ENCODE measurements around the gene UBAC1.

UBAC1 gene

DNA sequence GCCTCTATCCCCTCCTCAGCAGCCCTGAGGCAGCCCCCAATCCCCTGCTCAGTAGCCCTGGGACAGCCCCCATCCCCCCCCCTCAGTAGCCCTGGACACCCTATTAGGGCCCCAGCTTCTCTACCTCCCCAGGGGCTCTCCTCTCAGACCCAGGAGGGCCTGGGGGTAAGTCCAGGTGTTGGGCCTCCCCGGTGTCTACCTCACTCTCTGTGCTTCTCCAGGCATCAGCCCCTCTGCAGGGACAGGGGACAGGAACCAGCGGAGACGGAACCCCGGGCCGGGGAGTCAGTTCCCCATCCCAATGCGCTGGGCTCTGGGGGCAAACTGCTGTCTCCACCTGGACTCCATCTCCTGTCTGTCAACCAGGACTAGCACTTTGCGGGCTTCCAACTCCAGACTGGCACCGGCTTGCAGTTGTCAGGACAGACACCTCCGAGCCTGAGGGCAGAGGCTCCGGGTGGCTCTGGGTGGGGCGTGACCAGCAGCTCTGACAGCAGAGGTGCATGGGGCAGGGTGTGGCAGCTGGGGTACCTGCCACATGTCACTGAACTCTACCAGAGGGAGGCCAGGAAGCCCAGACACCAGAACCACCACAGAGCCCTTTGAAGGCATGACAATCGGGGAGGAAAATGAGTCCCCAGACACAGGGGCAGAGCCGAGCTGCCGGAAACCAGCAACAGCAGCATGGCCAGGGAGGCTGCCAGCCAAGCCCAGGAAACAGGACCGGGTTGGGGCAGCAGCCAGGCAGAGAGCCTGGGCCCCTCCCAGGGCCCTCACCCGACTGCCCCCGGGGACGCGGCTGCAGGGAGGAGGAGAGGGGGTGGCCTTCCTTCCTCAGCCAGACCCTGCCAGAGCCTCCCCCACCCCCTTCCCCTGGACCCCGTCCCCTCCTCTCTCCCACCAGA lies 17.7 kb upstream of the UBAC1 start:
- no peaks in the 10 kb centered on the region for H3K36me3 ChIP-seq (ENCODE audit: insufficient read depth, low read length)
- peak overlapping the region; percentile 76 for H3K4me3 ChIP-seq (ENCODE audit: low read length, poor library complexity, severe bottlenecking)
- peak overlapping the region; percentile 80 for H3K4me2 ChIP-seq (ENCODE audit: low read depth, low read length, poor library complexity, severe bottlenecking)
- peaks cover 51% of the 10 kb centered on the region for H3K4me1 ChIP-seq (ENCODE audit: insufficient read depth, low read length, poor library complexity, severe bottlenecking)
- no peak overlapping the region; the same call in 1 of the 2 replicates for H2AFZ ChIP-seq (ENCODE audit: low read length)
- H3K9ac ChIP-seq (ENCODE audit: low read depth, low read length, poor library complexity, severe bottlenecking), result peak overlapping the region; percentile 80
- H4K20me1 ChIP-seq (ENCODE audit: insufficient read depth, low read length, poor library complexity, severe bottlenecking), result no peaks in the 10 kb centered on the region
- H3K79me2 ChIP-seq (ENCODE audit: insufficient read depth, low read length), result peaks cover 16% of the 10 kb centered on the region
- TF ChIP-seq, protein P1, sequence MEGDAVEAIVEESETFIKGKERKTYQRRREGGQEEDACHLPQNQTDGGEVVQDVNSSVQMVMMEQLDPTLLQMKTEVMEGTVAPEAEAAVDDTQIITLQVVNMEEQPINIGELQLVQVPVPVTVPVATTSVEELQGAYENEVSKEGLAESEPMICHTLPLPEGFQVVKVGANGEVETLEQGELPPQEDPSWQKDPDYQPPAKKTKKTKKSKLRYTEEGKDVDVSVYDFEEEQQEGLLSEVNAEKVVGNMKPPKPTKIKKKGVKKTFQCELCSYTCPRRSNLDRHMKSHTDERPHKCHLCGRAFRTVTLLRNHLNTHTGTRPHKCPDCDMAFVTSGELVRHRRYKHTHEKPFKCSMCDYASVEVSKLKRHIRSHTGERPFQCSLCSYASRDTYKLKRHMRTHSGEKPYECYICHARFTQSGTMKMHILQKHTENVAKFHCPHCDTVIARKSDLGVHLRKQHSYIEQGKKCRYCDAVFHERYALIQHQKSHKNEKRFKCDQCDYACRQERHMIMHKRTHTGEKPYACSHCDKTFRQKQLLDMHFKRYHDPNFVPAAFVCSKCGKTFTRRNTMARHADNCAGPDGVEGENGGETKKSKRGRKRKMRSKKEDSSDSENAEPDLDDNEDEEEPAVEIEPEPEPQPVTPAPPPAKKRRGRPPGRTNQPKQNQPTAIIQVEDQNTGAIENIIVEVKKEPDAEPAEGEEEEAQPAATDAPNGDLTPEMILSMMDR (conservative IDR thresholded peaks at IDR 0.05; ENCODE audit: low read length), result no peak
- no peak for TF ChIP-seq EZH2phosphoT487 (IDR thresholded peaks at IDR 0.05; ENCODE audit: borderline replicate concordance)
- H3K9me2 ChIP-seq (replicated peaks; ENCODE audit: low read depth, low read length), result no peaks in the 10 kb centered on the region
- no peaks in the 10 kb centered on the region for H3K9me3 ChIP-seq (ENCODE audit: insufficient read depth, low read depth, low read length)
- H3F3A ChIP-seq (ENCODE audit: low read depth), result peaks cover 8% of the 10 kb centered on the region
- H3K27me3 ChIP-seq (ENCODE audit: insufficient read depth, low read length, poor library complexity, severe bottlenecking), result no peaks in the 10 kb centered on the region

DNA sequence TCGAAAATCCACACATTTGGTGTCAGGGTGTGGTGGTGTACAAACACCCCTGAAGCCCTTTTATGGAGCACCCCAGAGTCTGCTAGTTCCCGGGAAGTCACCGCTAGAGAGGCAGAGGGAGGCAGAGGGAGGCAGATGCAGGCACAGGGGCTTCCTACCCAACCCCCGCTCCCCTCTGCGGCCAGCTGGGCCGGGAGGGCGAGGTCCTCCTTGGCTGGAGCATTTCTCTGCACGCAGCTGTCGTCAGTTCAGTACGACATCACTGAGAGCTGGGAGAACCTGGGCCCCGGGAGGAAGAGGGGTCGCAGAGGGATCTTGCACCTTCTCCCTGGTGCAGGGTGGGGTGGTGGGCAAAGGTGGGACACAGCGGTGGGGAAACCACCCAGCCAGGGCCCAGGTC lies 15.8 kb upstream of the UBAC1 start:
- Histone ChIP-seq H4K20me1 (ENCODE audit: insufficient read depth, low read length, poor library complexity, severe bottlenecking) (no peaks in the 10 kb centered on the region), H3K9me3 (ENCODE audit: insufficient read depth, low read depth, low read length) (no peaks in the 10 kb centered on the region), H3K36me3 (ENCODE audit: insufficient read depth, low read length) (no peaks in the 10 kb centered on the region), H3K27me3 (ENCODE audit: insufficient read depth, low read length, poor library complexity, severe bottlenecking) (no peaks in the 10 kb centered on the region), H3K4me2 (ENCODE audit: low read depth, low read length, poor library complexity, severe bottlenecking) (peak overlapping the region; percentile 80), H3K4me3 (ENCODE audit: low read length, poor library complexity, severe bottlenecking) (peak overlapping the region; percentile 76), H3K9ac (ENCODE audit: low read depth, low read length, poor library complexity, severe bottlenecking) (peak overlapping the region; percentile 80), H3F3A (ENCODE audit: low read depth) (peaks cover 8% of the 10 kb centered on the region), H3K4me1 (ENCODE audit: insufficient read depth, low read length, poor library complexity, severe bottlenecking) (peaks cover 53% of the 10 kb centered on the region), H3K79me2 (ENCODE audit: insufficient read depth, low read length) (peaks cover 16% of the 10 kb centered on the region), H3K9me2 (replicated peaks; ENCODE audit: low read depth, low read length) (no peaks in the 10 kb centered on the region), H2AFZ (ENCODE audit: low read length) (no peak overlapping the region)
- TF ChIP-seq, protein P1 (conservative IDR thresholded peaks at IDR 0.05; ENCODE audit: low read length), result no peak
- no peak for TF ChIP-seq EZH2phosphoT487 (IDR thresholded peaks at IDR 0.05; ENCODE audit: borderline replicate concordance)

DNA sequence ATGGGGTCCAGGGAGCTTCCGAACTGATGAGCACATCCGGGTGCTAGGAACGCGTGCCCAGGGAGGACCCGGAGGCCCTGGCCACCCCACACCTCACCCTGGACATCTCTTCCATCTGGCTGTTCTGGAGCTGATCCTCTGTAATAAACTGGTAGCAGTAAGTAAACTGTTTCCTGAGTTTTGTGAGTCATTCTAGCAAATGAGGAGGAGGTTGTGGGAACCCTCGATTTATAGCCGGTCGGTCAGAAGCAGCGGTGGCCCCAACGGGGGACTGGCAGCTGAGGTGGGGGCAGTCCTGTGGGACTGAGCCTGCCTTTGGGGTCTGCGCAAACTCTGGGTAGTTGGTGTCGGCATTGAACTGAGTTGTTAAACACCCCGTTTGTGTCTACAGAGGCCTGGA lies 15.4 kb upstream of the UBAC1 start:
- Histone ChIP-seq H3K4me2 (ENCODE audit: low read depth, low read length, poor library complexity, severe bottlenecking) (peak overlapping the region; percentile 80), H3F3A (ENCODE audit: low read depth) (peaks cover 8% of the 10 kb centered on the region), H3K27me3 (ENCODE audit: insufficient read depth, low read length, poor library complexity, severe bottlenecking) (no peaks in the 10 kb centered on the region), H3K9ac (ENCODE audit: low read depth, low read length, poor library complexity, severe bottlenecking) (peak overlapping the region; percentile 80), H3K79me2 (ENCODE audit: insufficient read depth, low read length) (peaks cover 16% of the 10 kb centered on the region), H3K9me3 (ENCODE audit: insufficient read depth, low read depth, low read length) (no peaks in the 10 kb centered on the region), H3K36me3 (ENCODE audit: insufficient read depth, low read length) (no peaks in the 10 kb centered on the region), H3K9me2 (replicated peaks; ENCODE audit: low read depth, low read length) (no peaks in the 10 kb centered on the region), H4K20me1 (ENCODE audit: insufficient read depth, low read length, poor library complexity, severe bottlenecking) (no peaks in the 10 kb centered on the region), H3K4me1 (ENCODE audit: insufficient read depth, low read length, poor library complexity, severe bottlenecking) (peaks cover 53% of the 10 kb centered on the region), H3K4me3 (ENCODE audit: low read length, poor library complexity, severe bottlenecking) (peak overlapping the region; percentile 76), H2AFZ (ENCODE audit: low read length) (no peak overlapping the region)
- TF ChIP-seq, protein P1 (conservative IDR thresholded peaks at IDR 0.05; ENCODE audit: low read length), result no peak
- TF ChIP-seq EZH2phosphoT487 (IDR thresholded peaks at IDR 0.05; ENCODE audit: borderline replicate concordance), result no peak

Data from Loucy (cell line).